ENCODE measurements around the gene PIAS2.

DNA sequence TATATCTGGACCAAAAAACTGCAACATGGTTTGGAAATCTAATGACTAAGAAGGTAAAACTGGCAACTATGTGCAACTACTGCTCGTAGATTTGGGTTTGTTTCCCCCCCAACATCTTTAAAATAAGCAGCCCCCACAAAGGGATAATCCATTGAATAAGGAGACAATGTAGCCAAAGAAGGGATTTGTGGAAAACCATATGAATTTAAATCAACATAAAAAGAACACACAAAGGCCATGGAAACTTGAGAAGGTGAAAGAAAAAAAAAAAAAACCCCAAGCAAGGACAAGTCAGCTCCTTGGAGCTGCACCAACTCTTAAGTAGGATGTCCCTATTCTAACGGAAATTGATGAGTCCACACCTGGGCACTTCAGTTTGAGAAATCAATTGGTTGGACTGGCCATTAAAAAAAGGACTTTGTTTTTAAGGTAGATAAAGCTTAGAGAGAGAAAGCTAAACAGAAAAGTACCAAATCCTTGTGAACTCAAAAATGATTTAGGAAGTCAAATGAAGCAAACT is 106.8 kb downstream of the PIAS2 start:
- TF ChIP-seq, protein P1, sequence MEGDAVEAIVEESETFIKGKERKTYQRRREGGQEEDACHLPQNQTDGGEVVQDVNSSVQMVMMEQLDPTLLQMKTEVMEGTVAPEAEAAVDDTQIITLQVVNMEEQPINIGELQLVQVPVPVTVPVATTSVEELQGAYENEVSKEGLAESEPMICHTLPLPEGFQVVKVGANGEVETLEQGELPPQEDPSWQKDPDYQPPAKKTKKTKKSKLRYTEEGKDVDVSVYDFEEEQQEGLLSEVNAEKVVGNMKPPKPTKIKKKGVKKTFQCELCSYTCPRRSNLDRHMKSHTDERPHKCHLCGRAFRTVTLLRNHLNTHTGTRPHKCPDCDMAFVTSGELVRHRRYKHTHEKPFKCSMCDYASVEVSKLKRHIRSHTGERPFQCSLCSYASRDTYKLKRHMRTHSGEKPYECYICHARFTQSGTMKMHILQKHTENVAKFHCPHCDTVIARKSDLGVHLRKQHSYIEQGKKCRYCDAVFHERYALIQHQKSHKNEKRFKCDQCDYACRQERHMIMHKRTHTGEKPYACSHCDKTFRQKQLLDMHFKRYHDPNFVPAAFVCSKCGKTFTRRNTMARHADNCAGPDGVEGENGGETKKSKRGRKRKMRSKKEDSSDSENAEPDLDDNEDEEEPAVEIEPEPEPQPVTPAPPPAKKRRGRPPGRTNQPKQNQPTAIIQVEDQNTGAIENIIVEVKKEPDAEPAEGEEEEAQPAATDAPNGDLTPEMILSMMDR (IDR thresholded peaks at IDR 0.05), result no peak
- no peak for TF ChIP-seq EP300 (IDR thresholded peaks at IDR 0.05)
